Measurements from ENCODE around the gene CPOX.

The CPOX gene

GRCh38 chr3:98593046-98593936 is at the start of gene CPOX:
TSS of gene CPOX (minus strand) at chr3:98593611. CDS start at chr3:98593504, 107 bp downstream.
- TF ChIP-seq TAF1 (IDR thresholded peaks at IDR 0.05; ENCODE audit: low read depth) = peak; percentile 78; the same call in 1 of the 2 replicates
- peak; percentile 72 for TF ChIP-seq ZBTB7A (IDR thresholded peaks at IDR 0.05; ENCODE audit: low read depth)
- peak; percentile 56; the same call in 1 of the 2 replicates for TF ChIP-seq YY1 (IDR thresholded peaks at IDR 0.05; ENCODE audit: low read depth)
- peak; percentile 37 for TF ChIP-seq MAX (IDR thresholded peaks at IDR 0.05)
- TF ChIP-seq TEAD4 (IDR thresholded peaks at IDR 0.05) = no peak
- peak; percentile 37; the same call in 1 of the 2 replicates for TF ChIP-seq EP300 (IDR thresholded peaks at IDR 0.05; ENCODE audit: borderline replicate concordance)
- peak; percentile 95 for TF ChIP-seq EGR1 (IDR thresholded peaks at IDR 0.05)
- TF ChIP-seq CREB1 (IDR thresholded peaks at IDR 0.05; ENCODE audit: low read depth) = 0 out of 2 replicates have a peak, but pooled peaks have one; percentile 44
- no peak; the same call in 1 of the 2 replicates for TF ChIP-seq TCF12 (IDR thresholded peaks at IDR 0.05; ENCODE audit: low read depth)
- no peak for TF ChIP-seq CEBPB (IDR thresholded peaks at IDR 0.05)
- TF ChIP-seq, protein P1, sequence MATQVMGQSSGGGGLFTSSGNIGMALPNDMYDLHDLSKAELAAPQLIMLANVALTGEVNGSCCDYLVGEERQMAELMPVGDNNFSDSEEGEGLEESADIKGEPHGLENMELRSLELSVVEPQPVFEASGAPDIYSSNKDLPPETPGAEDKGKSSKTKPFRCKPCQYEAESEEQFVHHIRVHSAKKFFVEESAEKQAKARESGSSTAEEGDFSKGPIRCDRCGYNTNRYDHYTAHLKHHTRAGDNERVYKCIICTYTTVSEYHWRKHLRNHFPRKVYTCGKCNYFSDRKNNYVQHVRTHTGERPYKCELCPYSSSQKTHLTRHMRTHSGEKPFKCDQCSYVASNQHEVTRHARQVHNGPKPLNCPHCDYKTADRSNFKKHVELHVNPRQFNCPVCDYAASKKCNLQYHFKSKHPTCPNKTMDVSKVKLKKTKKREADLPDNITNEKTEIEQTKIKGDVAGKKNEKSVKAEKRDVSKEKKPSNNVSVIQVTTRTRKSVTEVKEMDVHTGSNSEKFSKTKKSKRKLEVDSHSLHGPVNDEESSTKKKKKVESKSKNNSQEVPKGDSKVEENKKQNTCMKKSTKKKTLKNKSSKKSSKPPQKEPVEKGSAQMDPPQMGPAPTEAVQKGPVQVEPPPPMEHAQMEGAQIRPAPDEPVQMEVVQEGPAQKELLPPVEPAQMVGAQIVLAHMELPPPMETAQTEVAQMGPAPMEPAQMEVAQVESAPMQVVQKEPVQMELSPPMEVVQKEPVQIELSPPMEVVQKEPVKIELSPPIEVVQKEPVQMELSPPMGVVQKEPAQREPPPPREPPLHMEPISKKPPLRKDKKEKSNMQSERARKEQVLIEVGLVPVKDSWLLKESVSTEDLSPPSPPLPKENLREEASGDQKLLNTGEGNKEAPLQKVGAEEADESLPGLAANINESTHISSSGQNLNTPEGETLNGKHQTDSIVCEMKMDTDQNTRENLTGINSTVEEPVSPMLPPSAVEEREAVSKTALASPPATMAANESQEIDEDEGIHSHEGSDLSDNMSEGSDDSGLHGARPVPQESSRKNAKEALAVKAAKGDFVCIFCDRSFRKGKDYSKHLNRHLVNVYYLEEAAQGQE (IDR thresholded peaks at IDR 0.05; ENCODE audit: low read depth) = peak; percentile 17; the same call in 1 of the 2 replicates

GRCh38 chr3:98630416-98630815 is 37.0 kb upstream of the CPOX start:
- TF ChIP-seq MAX (IDR thresholded peaks at IDR 0.05) (no peak), CREB1 (IDR thresholded peaks at IDR 0.05; ENCODE audit: low read depth) (no peak), TEAD4 (IDR thresholded peaks at IDR 0.05) (no peak), RAD21 (IDR thresholded peaks at IDR 0.05; ENCODE audit: low read depth) (no peak), EP300 (IDR thresholded peaks at IDR 0.05; ENCODE audit: borderline replicate concordance) (no peak), EGR1 (IDR thresholded peaks at IDR 0.05) (no peak), YY1 (IDR thresholded peaks at IDR 0.05; ENCODE audit: low read depth) (no peak), FOXM1 (IDR thresholded peaks at IDR 0.05; ENCODE audit: borderline replicate concordance, low read depth) (no peak), CEBPB (IDR thresholded peaks at IDR 0.05) (no peak)

- no peak for TF ChIP-seq CREB1 (IDR thresholded peaks at IDR 0.05; ENCODE audit: low read depth)
- TF ChIP-seq, protein P1 (IDR thresholded peaks at IDR 0.05; ENCODE audit: low read depth) = no peak
- TF ChIP-seq RAD21 (IDR thresholded peaks at IDR 0.05; ENCODE audit: low read depth) = no peak
- TF ChIP-seq ZBTB7A (IDR thresholded peaks at IDR 0.05; ENCODE audit: low read depth) = no peak
- no peak for TF ChIP-seq YY1 (IDR thresholded peaks at IDR 0.05; ENCODE audit: low read depth)
- no peak for TF ChIP-seq EP300 (IDR thresholded peaks at IDR 0.05; ENCODE audit: borderline replicate concordance)
- no peak for TF ChIP-seq TCF12 (IDR thresholded peaks at IDR 0.05; ENCODE audit: low read depth)
- TF ChIP-seq CEBPB (IDR thresholded peaks at IDR 0.05) = no peak
- TF ChIP-seq NFIC (IDR thresholded peaks at IDR 0.05) = no peak
- no peak for TF ChIP-seq TEAD4 (IDR thresholded peaks at IDR 0.05)
- no peak for TF ChIP-seq TAF1 (IDR thresholded peaks at IDR 0.05; ENCODE audit: low read depth)
- TF ChIP-seq FOXM1 (IDR thresholded peaks at IDR 0.05; ENCODE audit: borderline replicate concordance, low read depth) = no peak
- TF ChIP-seq USF1 (IDR thresholded peaks at IDR 0.05) = no peak
- no peak for TF ChIP-seq MAX (IDR thresholded peaks at IDR 0.05)
- TF ChIP-seq EGR1 (IDR thresholded peaks at IDR 0.05) = no peak
These were observed 34.9 kb upstream of the CPOX start for GRCh38 chr3:98628317-98628716.

DNA sequence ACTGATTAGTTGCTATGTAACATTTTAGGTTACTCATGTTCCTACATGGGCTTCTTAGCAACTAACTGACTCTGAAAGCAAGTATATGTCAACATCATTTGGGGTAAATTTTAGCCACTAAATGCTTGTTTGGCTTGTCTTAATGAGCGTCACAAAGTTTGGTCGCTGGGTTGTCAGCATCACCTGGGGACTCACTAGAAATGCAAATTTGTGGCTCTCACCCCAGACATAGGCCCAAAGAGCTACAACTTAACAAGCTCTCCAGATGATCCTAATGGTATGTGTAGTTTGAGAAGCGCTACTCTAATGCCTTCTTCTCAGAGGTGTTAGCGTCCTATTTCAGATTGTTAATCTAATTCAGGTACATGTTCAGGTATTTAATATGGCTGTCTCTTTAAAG is 32.7 kb upstream of the CPOX start:
- no peak for TF ChIP-seq EP300 (IDR thresholded peaks at IDR 0.05; ENCODE audit: borderline replicate concordance)
- TF ChIP-seq TCF12 (IDR thresholded peaks at IDR 0.05; ENCODE audit: low read depth) = no peak
- TF ChIP-seq MAX (IDR thresholded peaks at IDR 0.05) = no peak
- no peak for TF ChIP-seq CEBPB (IDR thresholded peaks at IDR 0.05)
- TF ChIP-seq USF1 (IDR thresholded peaks at IDR 0.05) = no peak
- no peak for TF ChIP-seq NFIC (IDR thresholded peaks at IDR 0.05)
- TF ChIP-seq FOXM1 (IDR thresholded peaks at IDR 0.05; ENCODE audit: borderline replicate concordance, low read depth) = no peak
- TF ChIP-seq, protein P1 (IDR thresholded peaks at IDR 0.05; ENCODE audit: low read depth) = no peak
- TF ChIP-seq ZBTB7A (IDR thresholded peaks at IDR 0.05; ENCODE audit: low read depth) = no peak
